Astrocyte (in vitro differentiated cells and primary cell): ENCODE results near the gene CFI. TPM values are rescaled to one million over a fixed set of nuclear protein-coding genes. Genes with fewer than 3 reads are reported as not detected.

ENCODE experiments used
- DNase-seq: peaks from one replicate; pipeline ENCODE4 v3.0.0-alpha.2; 2010; ENCODE audit warnings: low read depth
- FAIRE-seq: peaks from 2 replicates; lab custom pipeline; 2011; peaks lifted over from hg19 to GRCh38; lab: Jason Lieb, UNC
- H2AFZ ChIP-seq: 2 replicates; pipeline ENCODE4 v1.6.0; 2012; ENCODE audit warnings: low read depth, low read length, inconsistent platforms
- H3K27ac ChIP-seq: 2 replicates; pipeline ENCODE4 v1.5.1; 2011; ENCODE audit warnings: low read depth, low read length, inconsistent platforms
- H3K27me3 ChIP-seq: 2 replicates; pipeline ENCODE4 v1.6.0; 2011; ENCODE audit warnings: low read length, inconsistent platforms; ENCODE audit not compliant: insufficient read depth
- H3K36me3 ChIP-seq: 2 replicates; pipeline ENCODE4 v1.5.1; 2011; ENCODE audit warnings: low read length, inconsistent platforms; ENCODE audit not compliant: insufficient read depth
- H3K4me1 ChIP-seq: 2 replicates; pipeline ENCODE4 v1.5.1; 2011; ENCODE audit warnings: low read length, inconsistent platforms; ENCODE audit not compliant: insufficient read depth
- H3K4me2 ChIP-seq: 2 replicates; pipeline ENCODE4 v1.6.0; 2012; ENCODE audit warnings: low read length, inconsistent platforms
- H3K4me3 ChIP-seq: 2 replicates; pipeline ENCODE4 v1.5.1; 2011; ENCODE audit warnings: low read depth, mild to moderate bottlenecking, low read length, inconsistent platforms; ENCODE audit not compliant: insufficient read depth
- H3K79me2 ChIP-seq: 2 replicates; pipeline ENCODE4 v1.6.0; 2012; ENCODE audit warnings: mild to moderate bottlenecking, low read length, inconsistent platforms; ENCODE audit not compliant: insufficient read depth
- H3K9ac ChIP-seq: 2 replicates; pipeline ENCODE4 v1.6.0; 2012; ENCODE audit warnings: mild to moderate bottlenecking, low read length, inconsistent platforms
- H3K9me3 ChIP-seq: 2 replicates; pipeline ENCODE4 v1.5.1; 2012; ENCODE audit warnings: low read depth, mild to moderate bottlenecking, low read length, inconsistent platforms; ENCODE audit not compliant: insufficient read depth
- H4K20me1 ChIP-seq: 2 replicates; pipeline ENCODE4 v1.6.0; 2012; ENCODE audit warnings: low read length, inconsistent platforms; ENCODE audit not compliant: insufficient read depth
- H3K27ac Mint-ChIP-seq: one replicate; pipeline ENCODE4 v1.8.0; 2021; ENCODE audit warnings: mild to moderate bottlenecking, mixed read lengths; ENCODE audit not compliant: unreplicated experiment
- H3K27me3 Mint-ChIP-seq: one replicate; pipeline ENCODE4 v1.8.0; 2021; ENCODE audit warnings: low read depth, mixed read lengths; ENCODE audit not compliant: unreplicated experiment
- H3K36me3 Mint-ChIP-seq: one replicate; pipeline ENCODE4 v1.8.0; 2021; ENCODE audit warnings: low read depth, mixed read lengths; ENCODE audit not compliant: unreplicated experiment
- H3K4me1 Mint-ChIP-seq: one replicate; pipeline ENCODE4 v1.8.0; 2021; ENCODE audit warnings: low read depth, mixed read lengths; ENCODE audit not compliant: unreplicated experiment
- H3K4me3 Mint-ChIP-seq: one replicate; pipeline ENCODE4 v1.8.0; 2021; ENCODE audit warnings: mild to moderate bottlenecking, moderate library complexity, mixed read lengths; ENCODE audit not compliant: unreplicated experiment
- H3K9me3 Mint-ChIP-seq: one replicate; pipeline ENCODE4 v1.8.0; 2021; ENCODE audit warnings: mild to moderate bottlenecking, mixed read lengths; ENCODE audit not compliant: unreplicated experiment
- CTCF ChIP-seq: IDR thresholded peaks from 2 replicates; pipeline ENCODE4 v1.5.1; 2011; ENCODE audit warnings: low read depth, mild to moderate bottlenecking, inconsistent platforms, low read length, moderate library complexity; ENCODE audit not compliant: insufficient read depth
- EZH2 ChIP-seq: IDR thresholded peaks from 2 replicates; pipeline ENCODE4 v1.6.1; 2012; ENCODE audit warnings: mild to moderate bottlenecking, low read length, inconsistent platforms; ENCODE audit not compliant: insufficient read depth
- total RNA-seq: library from RNA; stranded (reverse); gene quantifications from 2 replicates; pipeline ENCODE4 v1.2.1, GENCODE V29; 2021

Gene CFI
- total RNA-seq, 1 donor from 2014 or later, result not detected

GRCh38 chr4:109847896-109848442 lies 46.2 kb upstream of the CFI start, which contains the start of gene LRIT3:
TSS of gene LRIT3 (plus strand) at chr4:109848107. CDS start at chr4:109848202, 95 bp downstream.
- H2AFZ ChIP-seq, result no peak within 1 kb of the TSS
- Mint-ChIP-seq H3K36me3 (no peaks in the 10 kb centered on the region), H3K27me3 (no peaks in the 10 kb centered on the region), H3K4me3 (no peak within 1 kb of the TSS), H3K27ac (no peak within 1 kb of the TSS), H3K9me3 (no peaks in the 10 kb centered on the region), H3K4me1 (no peaks in the 10 kb centered on the region)
- no peaks in the 10 kb centered on the region for H3K27me3 ChIP-seq
- no peak for FAIRE-seq
- no peaks in the 10 kb centered on the region for H4K20me1 ChIP-seq
- H3K27ac ChIP-seq, result no peak within 1 kb of the TSS
- H3K9me3 ChIP-seq, result no peaks in the 10 kb centered on the region
- DNase-seq, result no peak
- H3K36me3 ChIP-seq, result no peaks in the 10 kb centered on the region
- H3K4me2 ChIP-seq, result no peak within 1 kb of the TSS
- no peaks in the 10 kb centered on the region for H3K4me1 ChIP-seq
- H3K79me2 ChIP-seq, result no peaks in the 10 kb centered on the region
- TF ChIP-seq CTCF (no peak), EZH2 (no peak)
- no peak within 1 kb of the TSS for H3K4me3 ChIP-seq
- H3K9ac ChIP-seq, result no peak within 1 kb of the TSS

GRCh38 chr4:109846395-109847098 lies 44.7 kb upstream of the CFI start:
- no peak overlapping the region for H3K4me2 ChIP-seq
- H3K4me3 ChIP-seq, result no peak overlapping the region
- Mint-ChIP-seq H3K4me1 (no peaks in the 10 kb centered on the region), H3K36me3 (no peaks in the 10 kb centered on the region), H3K9me3 (no peaks in the 10 kb centered on the region), H3K4me3 (no peak overlapping the region), H3K27me3 (no peaks in the 10 kb centered on the region), H3K27ac (no peak overlapping the region)
- no peaks in the 10 kb centered on the region for H4K20me1 ChIP-seq
- TF ChIP-seq EZH2 (no peak), CTCF (no peak)
- no peak overlapping the region for H2AFZ ChIP-seq
- no peak overlapping the region for H3K9ac ChIP-seq
- DNase-seq, result no peak
- no peaks in the 10 kb centered on the region for H3K9me3 ChIP-seq
- H3K27ac ChIP-seq, result no peak overlapping the region
- FAIRE-seq, result no peak
- H3K79me2 ChIP-seq, result no peaks in the 10 kb centered on the region
- H3K36me3 ChIP-seq, result no peaks in the 10 kb centered on the region
- H3K27me3 ChIP-seq, result no peaks in the 10 kb centered on the region
- no peaks in the 10 kb centered on the region for H3K4me1 ChIP-seq

DNA sequence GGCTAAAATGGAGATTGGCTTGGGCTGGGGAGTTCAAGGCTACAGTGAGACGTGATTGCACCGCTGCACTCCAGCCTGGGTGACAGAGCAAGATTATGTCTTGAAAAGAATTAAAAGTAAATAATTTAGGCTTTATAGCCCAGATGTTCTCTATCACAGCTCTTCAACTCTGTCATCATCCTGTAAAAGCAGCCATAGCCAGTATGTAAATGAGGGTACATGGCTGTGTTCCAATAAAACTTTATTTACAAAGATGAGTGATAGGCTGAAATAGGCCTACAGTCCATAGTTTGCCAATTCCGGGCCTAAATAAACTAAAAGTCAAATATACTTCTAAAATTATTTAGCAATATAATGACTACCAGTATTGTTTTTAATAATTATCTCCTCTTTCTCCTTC lies 35.2 kb upstream of the CFI start:
- Mint-ChIP-seq H3K36me3 (no peaks in the 10 kb centered on the region), H3K4me1 (no peaks in the 10 kb centered on the region), H3K9me3 (no peaks in the 10 kb centered on the region), H3K27me3 (no peaks in the 10 kb centered on the region), H3K4me3 (no peak overlapping the region), H3K27ac (no peak overlapping the region)
- no peak overlapping the region for H3K4me2 ChIP-seq
- FAIRE-seq, result no peak
- no peaks in the 10 kb centered on the region for H3K36me3 ChIP-seq
- H3K27me3 ChIP-seq, result no peaks in the 10 kb centered on the region
- no peak for DNase-seq
- H4K20me1 ChIP-seq, result no peaks in the 10 kb centered on the region
- H3K4me1 ChIP-seq, result no peaks in the 10 kb centered on the region
- no peak overlapping the region for H2AFZ ChIP-seq
- no peaks in the 10 kb centered on the region for H3K79me2 ChIP-seq
- H3K4me3 ChIP-seq, result no peak overlapping the region
- no peak overlapping the region for H3K9ac ChIP-seq
- no peaks in the 10 kb centered on the region for H3K9me3 ChIP-seq
- H3K27ac ChIP-seq, result no peak overlapping the region
- no peak for TF ChIP-seq EZH2
- TF ChIP-seq CTCF, result no peak
